Measurements from ENCODE around the gene PPARD.
"Not testable (repeated sequence)": the region's sequence is repeated elsewhere in the genome, so short reads cannot be mapped to it uniquely, and the experiment has no call there.

PPARD gene

GRCh38 chr6:35406711-35407485 lies 64.5 kb downstream of the PPARD start:
- DNase-seq (ENCODE audit: low read depth), result no peak

DNA sequence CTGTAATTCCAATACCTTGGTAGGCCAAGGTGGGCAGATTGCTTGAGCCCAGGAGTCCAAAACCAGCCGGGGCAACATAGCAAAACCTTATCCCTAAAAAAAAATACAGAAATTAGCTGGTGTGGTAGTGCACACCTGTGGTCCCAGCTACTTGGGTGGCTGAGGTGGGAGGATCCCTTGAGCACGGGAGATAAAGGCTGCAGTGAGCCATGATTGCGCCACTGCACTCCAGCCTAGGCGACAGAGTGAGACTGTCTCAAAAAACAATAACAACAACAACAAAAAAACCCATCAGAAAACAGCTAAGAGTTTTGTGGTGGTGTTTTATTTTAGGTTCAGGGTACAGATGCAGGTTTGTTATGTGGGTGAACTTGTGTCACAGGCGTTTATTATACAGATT lies 66.9 kb downstream of the PPARD start:
- no peak for DNase-seq (ENCODE audit: low read depth)

- DNase-seq (ENCODE audit: low read depth), result no peak
Measured at GRCh38 chr6:35410131-35410530, 67.8 kb downstream of the PPARD start.

- DNase-seq (ENCODE audit: low read depth), result no peak
Measured at GRCh38 chr6:35411066-35411465, 68.7 kb downstream of the PPARD start.

- no peak for DNase-seq (ENCODE audit: low read depth)
Measured at GRCh38 chr6:35412102-35412501, 69.7 kb downstream of the PPARD start.

GRCh38 chr6:35413911-35414310 lies 71.6 kb downstream of the PPARD start:
- DNase-seq (ENCODE audit: low read depth), result no peak

DNA sequence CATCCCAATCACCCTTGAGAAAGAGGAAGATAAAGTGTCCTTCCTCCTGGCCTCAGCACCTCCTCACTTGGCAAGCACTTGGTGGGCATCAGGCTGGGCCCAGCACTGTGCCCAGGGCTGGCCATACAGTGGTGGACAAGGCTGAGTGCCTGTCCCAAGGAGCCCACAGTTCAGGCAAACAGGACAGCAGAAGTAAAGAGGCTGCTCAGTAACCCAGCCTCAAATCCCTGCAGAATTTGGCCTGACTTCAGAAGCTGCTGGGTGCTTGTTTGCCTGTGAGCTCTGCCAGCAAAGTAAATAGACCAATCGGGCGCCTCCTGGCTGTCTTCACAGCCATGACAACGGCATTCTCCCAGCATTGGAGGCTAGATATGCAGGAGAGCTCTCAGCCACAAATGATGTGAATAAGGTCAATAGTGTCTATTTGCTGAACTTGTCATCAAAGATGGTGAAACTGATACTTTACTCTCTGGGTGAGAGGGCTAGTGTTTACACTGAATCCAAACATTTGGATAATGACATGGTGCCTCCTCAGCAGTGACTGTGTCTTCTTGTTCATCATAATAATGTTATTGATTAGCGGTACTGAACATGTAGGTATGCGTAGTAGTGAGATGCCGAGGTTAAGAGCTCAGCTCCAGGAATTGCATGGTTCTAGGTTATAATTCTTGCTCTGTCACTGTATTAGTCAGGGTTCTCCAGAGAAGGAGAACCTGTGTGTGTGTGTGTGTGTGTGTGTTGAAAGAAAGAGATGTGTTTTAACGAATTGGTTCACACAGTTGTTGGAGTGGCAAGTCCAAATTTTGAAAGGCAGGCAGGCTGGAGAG lies 72.9 kb downstream of the PPARD start:
- peak; percentile 83 for DNase-seq (ENCODE audit: low read depth)

DNA sequence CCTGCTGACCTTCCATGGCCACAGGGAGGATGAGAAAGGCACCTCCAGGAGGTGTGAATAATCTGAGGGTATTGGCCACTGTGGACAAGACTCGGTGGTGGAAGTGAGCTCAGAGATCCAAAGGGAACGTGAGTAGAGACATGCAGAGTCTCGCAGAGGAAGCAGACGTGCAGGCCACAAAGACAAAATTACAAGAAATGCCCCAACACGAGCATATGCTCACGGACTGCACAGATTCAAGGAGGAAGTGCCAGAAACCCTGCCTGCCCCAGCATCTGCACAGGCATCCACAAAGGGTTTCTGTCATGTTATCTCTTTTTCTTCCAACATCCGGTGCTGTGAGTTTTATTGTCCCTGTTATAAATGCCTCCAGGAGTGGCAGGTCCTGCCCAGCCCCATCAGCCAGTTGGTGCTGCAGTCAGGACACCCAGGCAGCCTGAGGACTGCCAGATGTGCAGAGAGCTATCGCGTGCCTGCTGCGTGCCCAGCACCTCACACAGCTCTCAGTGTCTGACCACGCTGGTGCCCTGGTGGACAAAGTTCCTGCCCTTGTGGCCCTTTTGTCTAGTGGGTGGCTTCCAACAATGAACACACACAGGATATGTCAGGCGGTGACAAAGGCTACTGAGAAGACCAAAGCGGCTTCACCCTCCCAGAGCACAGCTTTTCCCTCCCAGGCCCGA lies 75.8 kb downstream of the PPARD start:
- no peak for DNase-seq (ENCODE audit: low read depth)

DNA sequence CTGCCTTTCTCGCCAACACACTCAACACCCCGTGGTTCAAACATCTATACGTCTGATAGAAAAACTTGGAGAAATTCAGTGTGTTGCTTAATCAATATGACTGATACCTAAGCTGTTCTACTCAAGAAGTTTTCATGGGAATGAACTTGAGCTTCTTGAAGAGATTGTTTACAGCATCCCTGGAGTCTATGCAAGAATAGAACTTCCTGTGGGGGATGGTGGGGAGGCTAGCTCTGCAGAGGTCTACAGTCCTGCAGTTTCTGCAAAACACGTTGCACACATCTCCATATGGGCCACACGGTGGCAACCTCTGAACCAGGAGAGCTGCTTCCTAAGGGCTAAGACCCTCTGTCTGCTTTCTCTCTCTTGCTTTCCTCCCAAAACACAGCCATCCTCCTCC lies 77.1 kb downstream of the PPARD start:
- DNase-seq (ENCODE audit: low read depth), result peak; percentile 84

DNA sequence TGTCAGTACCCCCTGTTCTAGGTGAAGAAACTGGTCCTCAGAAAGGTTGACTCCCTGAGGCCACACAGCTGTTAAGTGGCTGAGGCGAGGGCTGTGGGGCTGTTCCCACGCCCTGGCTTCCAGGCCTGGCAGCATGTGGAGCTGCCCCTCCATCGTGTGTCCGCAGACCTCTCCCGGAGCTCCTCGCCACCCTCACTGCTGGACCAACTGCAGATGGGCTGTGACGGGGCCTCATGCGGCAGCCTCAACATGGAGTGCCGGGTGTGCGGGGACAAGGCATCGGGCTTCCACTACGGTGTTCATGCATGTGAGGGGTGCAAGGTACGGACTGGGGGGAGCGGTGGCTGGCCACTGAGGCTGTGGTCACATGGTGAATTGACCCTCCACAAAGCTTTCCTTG lies 77.6 kb downstream of the PPARD start:
- DNase-seq (ENCODE audit: low read depth), result no peak

- peak; percentile 94 for DNase-seq (ENCODE audit: low read depth)
Measured at GRCh38 chr6:35425284-35425683, 82.9 kb downstream of the PPARD start.

DNA sequence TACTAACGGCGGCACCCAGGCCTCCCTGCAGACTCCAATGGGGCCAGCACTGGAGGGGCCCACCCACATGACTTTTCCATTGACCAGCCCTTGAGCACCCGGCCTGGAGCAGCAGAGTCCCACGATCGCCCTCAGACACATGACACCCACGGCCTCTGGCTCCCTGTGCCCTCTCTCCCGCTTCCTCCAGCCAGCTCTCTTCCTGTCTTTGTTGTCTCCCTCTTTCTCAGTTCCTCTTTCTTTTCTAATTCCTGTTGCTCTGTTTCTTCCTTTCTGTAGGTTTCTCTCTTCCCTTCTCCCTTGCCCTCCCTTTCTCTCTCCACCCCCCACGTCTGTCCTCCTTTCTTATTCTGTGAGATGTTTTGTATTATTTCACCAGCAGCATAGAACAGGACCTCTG lies 83.7 kb downstream of the PPARD start:
- no peak for DNase-seq (ENCODE audit: low read depth)

DNA sequence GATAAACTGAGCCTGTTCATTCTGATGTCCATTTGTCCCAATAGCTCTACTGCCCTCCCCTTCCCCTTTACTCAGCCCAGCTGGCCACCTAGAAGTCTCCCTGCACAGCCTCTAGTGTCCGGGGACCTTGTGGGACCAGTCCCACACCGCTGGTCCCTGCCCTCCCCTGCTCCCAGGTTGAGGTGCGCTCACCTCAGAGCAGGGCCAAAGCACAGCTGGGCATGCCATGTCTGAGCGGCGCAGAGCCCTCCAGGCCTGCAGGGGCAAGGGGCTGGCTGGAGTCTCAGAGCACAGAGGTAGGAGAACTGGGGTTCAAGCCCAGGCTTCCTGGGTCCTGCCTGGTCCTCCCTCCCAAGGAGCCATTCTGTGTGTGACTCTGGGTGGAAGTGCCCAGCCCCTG lies 85.1 kb downstream of the PPARD start:
- no peak for DNase-seq (ENCODE audit: low read depth)

GRCh38 chr6:35427851-35428321 lies 85.5 kb downstream of the PPARD start:
- DNase-seq (ENCODE audit: low read depth), result peak; percentile 78

GRCh38 chr6:35428421-35429149 lies 86.2 kb downstream of the PPARD start:
- DNase-seq (ENCODE audit: low read depth), result no peak

- no peak for DNase-seq (ENCODE audit: low read depth)
Measured at GRCh38 chr6:35429463-35429862, 87.1 kb downstream of the PPARD start.

GRCh38 chr6:35432291-35432690 lies 89.9 kb downstream of the PPARD start:
- no peak for DNase-seq (ENCODE audit: low read depth)

- not testable (repeated sequence) for DNase-seq (ENCODE audit: low read depth)
Measured at GRCh38 chr6:35432702-35433101, 90.3 kb downstream of the PPARD start.

- DNase-seq (ENCODE audit: low read depth), result peak; percentile 69
Measured at GRCh38 chr6:35435074-35435837, 92.9 kb downstream of the PPARD start.

DNA sequence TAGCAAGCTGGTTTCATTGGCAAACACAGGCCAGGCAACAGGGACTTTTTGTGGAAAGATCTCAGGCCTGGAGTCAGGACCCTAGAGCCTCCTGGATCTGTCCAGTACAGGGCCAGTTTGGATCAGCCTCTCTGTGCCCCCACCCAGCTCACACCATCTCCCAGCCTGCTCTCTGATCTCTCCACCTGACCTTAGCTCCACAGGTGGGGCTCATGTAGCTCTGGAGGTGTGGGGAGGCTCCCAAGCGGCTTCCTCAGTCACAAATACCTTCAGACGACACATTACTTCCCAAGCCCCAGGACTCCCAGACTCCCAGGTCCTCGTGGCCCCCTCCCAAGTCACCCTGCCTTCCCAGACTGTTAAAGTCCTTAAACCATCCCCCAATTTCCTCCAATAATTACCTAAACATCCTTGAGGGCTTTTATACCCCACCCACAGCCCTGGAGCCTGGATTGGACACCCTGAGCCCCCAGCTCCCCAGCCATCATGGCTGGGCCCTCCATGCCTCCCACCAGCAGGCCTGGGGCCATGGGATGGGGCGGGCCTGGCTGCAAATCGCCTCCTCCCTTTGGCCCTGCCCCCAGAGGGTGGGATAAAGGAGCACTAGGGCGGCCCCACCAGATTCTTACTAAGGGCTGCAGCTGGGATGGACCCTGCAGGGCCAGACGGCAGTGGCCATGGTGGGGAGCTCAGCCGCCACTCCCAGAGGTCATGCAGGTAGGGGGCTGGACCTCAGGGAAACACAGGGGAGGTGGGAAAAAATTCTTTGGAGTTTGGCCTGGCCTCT lies 93.9 kb downstream of the PPARD start:
- no peak for DNase-seq (ENCODE audit: low read depth)
